ENCODE data around the gene PDE8A.
"Not testable (repeated sequence)": the region's sequence is repeated elsewhere in the genome, so short reads cannot be mapped to it uniquely, and the experiment has no call there.

The PDE8A gene

DNA sequence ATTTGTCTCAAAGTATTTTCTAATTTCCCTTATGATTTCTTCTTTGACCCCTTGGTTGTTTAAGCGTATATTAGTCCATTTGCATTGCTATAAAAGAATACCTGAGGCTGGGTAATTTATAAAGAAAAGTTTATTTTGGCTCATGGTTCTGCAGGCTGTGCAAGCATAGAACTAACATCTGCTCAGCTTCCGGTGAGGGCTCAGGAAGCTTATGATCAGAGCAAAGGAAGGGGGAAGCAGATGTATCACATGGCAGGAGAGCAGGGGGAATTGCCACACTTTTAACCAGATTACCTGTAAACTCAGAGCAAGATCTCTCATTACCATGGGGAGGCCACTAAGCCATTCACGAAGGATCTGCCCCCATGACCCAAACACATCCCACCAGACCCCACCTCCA lies 148.2 kb downstream of the PDE8A start:
- no peak for DNase-seq

DNA sequence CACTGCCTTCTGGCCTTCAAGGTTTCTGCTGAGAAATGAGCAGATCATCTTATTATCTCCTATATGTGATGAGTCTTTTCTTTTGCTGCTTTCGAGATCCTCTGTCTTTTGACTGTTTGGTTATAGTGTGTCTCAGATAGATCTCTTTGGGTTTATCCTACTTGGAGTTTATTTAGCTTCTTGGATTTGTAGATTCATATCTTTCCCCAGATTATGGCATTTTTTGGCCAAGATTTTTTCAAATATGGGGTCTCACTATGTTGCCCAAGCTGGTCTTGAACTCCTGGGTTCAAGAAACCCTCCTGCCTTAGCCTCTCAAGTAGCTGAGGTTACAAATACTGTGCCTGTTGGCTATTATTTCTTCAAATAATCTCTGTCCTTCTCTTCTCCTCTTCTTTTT lies 150.3 kb downstream of the PDE8A start:
- no peak for DNase-seq

DNA sequence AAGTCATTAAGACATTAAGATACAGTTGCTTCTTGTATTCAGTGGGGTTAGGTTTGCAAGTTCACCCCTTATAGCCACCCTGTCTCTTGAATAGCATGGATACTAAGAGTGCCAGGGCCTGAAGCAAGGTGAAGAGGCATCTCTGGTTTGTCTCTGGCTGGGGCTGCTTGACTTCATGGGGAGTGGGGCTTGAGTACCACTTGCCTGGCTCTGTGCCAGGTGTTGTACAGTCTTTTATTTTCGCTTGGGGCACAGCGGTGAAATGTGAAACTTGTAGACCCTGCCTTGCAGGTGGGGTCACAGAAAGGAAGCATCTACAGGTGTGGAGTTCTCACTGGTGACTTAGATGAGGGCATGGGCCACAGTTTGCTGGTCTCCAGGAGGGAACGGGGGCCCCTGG lies 152.1 kb downstream of the PDE8A start:
- DNase-seq: no peak

DNA sequence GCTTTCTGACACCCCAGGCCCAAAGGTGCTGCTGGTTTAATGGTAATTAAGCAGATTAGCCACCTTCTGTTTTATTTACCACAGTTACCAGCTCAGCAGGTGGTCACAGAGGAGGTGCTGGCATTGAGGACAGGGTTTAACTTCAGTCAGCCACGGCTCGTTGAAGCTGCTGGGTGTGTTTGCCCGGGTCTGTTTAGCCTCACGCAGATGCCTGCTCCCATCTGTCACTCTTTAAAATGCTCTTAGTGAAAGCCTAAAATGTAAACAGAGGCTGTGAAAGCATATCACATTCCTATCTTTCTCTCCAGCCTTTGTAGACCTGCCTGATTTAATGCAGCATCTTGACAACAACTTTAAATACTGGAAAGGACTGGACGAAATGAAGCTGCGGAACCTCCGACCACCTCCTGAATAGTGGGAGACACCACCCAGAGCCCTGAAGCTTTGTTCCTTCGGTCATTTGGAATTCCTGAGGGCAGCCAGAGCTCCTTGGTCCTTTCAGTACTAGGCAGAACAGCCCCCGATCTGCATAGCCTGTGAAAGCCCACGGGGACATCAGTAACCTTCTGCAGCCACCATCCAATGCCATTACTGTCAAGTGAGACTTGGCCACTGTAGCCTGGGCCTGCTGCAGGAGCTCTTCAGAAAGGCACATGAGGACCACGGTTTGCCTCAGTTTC lies 156.0 kb downstream of the PDE8A start:
- DNase-seq: no peak

DNA sequence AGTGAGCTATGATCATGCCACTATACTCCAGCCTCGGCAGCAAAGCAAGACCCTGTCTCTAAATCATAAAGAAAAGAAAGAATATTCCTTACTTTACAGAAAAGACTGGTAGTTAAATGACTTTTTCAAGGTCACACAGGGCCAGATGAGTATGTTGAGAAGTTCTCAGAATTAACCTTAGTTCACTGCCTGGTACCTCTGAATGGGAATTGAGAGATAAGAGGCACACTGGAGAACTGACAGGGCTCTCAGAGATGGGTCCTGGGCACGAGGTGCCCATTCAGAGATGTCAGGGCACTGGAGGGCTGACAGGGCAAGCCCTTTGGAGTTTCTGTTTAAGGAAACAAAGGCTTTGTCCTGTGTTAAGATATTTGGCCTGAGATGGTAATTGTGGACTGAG lies 157.7 kb downstream of the PDE8A start:
- DNase-seq: no peak

DNA sequence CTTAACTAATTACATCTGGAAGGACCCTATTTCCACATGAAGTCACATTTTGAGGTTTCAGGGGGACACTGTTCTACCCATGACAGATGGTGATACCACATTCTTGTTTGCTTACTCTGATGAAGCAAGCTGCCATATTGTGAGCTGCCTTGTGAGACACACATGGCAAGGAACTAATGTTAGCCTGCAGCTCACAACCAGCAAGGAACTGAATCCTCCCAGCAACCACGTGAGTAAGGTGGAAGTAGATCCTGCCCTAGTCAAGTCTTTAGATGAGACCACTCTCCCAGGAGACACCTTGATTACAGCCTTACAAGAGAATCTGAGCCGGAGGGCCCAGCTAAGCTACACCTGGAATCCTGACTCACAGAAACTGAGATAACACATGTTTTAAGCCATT lies 160.1 kb downstream of the PDE8A start:
- no peak for DNase-seq

DNA sequence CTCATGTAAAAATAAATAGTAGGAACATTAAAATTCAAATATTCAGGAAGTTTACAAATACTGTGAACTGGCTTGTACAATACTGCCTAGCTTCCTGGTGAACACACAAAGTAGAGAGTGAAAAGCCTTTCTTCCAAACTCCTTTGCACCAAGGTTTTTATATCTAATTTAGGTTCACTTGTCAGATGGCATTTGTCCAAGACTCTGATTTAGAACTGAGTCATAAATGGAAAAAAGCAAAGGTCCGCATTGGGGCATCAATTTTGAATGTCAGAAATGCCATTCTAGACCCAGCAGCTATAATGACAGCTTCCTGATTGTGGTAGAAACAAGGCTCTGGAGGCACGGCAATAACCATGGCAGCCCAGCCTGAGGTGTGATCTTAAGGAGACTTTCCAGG lies 160.7 kb downstream of the PDE8A start:
- no peak for DNase-seq

DNA sequence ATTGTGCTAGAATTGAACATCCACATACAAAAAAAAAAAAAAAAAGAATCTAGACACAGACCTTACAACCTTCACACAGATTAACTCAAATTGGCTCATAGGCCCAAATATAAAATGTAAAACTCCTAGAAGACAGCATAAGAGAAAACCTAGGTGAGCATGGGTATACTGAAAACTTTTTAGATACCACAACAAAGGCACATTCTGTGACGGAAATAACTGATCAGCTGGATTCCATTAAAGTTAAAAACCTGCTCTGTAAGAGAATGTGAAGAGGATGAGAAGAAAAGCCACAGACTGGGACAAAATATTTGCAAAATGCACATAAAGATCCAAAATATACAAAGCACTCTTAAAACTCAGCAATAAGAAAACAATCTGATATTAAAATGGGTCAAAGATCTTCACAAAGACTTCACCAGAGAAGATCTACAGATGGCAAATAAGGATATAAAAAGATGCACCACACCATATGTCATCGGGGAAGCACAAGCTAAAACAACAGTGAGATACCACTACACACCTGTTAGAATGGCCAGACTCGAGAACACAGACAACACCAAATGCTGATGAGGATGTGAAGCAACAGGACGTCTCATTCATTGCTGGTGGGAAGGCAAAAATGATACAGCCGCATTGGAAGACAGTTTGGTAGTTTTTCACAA lies 167.9 kb downstream of the PDE8A start:
- no peak for DNase-seq

DNA sequence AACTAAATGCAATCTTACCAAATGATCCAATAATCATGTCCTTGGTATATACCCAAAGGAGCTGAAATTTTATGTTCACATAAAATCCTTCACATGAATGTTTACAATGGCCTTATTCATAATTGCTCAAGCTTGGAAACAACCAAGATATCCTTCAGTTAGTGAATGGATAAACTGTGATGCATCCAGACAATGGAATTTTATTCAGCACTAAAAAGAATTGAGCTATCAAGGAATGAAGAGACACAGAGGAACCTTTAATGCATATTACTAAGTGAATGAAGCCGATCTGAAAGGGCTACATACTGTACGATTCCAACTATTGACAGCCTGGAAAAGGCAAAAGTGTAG lies 168.4 kb downstream of the PDE8A start:
- DNase-seq: no peak

- DNase-seq: no peak
Observed at GRCh38 chr15:85151145-85151544, 169.5 kb downstream of the PDE8A start.

DNA sequence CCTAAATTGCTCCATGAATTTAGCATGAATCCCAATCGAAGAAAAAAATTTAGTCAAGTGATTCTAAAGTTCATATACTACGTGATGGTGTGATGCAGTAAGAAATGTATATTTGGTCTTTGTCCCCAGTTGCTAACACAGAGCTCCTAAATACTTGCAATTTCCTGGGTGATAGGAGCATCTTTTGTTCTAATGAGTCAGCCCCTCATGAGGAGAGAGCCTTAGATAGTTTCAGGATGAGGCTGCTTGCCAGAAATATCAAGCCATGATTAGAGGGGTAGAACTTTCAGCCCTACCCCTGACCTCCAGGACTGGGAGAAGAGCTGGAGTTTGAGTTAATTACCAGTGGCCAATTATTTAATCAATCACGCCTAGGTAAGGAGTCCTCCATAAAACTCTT lies 170.2 kb downstream of the PDE8A start:
- DNase-seq: no peak

DNA sequence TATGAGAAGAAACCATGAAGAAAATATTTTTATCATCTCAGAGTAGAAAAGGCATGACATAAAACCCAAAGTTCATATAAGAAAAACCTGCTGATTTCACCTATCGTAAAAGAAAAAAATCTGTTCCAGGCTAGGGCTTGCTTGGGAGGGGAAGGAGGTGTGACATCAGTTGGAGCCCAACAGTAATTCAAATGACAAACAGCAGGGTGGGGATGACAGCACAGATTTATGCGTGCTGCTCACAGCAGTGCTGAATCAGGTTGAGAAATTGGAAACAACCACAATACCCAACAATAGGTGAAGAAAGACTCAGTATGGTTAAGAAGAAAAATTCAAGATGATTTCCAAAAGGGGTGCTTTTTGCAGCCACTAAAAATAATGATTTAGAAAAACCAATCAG lies 172.4 kb downstream of the PDE8A start:
- DNase-seq: no peak

DNA sequence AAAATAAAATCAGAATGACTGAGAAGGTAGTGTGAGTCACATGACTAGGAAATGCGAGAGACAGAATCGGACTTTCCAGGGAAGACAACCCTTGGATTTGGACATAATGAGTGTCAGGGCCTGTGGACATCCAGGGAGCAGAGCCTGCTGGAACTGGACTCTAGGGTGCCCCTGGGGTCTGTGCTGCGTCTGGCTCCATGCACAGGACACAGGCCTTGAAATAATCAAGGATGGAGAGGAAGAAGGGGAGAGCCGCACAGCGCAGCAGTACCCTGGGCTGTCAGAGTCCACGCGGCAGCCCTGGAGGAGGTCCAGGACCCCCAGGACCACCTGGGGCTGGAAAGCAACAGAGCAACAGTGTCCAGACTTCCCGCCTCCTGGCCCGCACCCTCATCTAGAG lies 173.7 kb downstream of the PDE8A start:
- DNase-seq: no peak

DNA sequence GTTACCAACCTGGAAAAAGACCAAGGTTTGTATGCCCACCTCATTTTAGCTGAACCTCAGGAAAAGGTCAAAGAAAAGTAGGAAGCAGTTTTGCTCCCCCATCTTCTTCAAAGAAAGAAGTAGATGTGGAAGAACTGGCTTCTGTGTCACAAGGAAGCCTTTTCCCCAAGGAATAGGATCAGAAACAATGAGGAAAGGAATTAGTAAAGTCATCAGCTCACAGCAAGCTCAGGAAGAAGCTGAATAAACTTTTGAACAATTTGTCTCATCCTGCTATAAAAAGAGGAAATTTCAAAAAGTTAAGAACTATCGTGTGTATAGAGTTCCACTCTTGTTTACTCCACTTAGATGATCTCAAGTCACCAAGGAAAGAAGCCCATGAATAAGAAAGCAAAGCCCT lies 174.2 kb downstream of the PDE8A start:
- no peak for DNase-seq

- no peak for DNase-seq
Observed at GRCh38 chr15:85157344-85157743, 175.7 kb downstream of the PDE8A start.

GRCh38 chr15:85162237-85162636 lies 180.6 kb downstream of the PDE8A start:
- no peak for DNase-seq

GRCh38 chr15:85164841-85165466 lies 183.3 kb downstream of the PDE8A start:
- DNase-seq: no peak

GRCh38 chr15:85167568-85167967 lies 185.9 kb downstream of the PDE8A start:
- DNase-seq: no peak

DNA sequence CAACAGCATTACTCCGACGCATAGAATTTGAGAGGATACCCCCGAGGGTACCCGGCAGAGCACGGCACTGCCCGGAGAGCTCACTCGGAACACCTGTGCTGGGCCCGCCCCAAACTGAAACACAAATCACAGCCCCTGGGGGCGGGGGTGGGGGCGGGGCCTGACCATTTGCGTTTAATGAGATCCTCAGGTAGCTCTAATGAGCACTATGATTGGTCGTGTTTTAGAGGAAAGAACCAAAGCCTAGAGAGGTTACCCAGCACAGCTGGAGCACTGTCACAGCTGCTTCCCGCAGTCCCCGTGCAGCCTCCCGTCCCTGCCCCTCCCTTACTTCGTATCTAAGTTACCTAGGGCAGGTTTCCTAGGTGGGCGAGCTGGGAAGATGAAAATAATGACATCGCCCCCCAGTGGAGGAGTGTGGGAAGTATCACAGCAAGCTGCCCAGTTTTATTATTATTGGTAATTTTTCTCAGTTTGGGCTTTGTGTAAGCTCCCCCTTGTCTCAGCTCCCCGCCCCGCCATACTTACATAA lies 187.1 kb downstream of the PDE8A start:
- peak; percentile 44 for DNase-seq

GRCh38 chr15:85171736-85172135 lies 190.1 kb downstream of the PDE8A start:
- no peak for DNase-seq

GRCh38 chr15:85172846-85173490 lies 191.3 kb downstream of the PDE8A start:
- no peak for DNase-seq

- DNase-seq: not testable (repeated sequence)
Observed at GRCh38 chr15:85173630-85174029, 192.0 kb downstream of the PDE8A start.

- no peak for DNase-seq
Observed at GRCh38 chr15:85174521-85174920, 192.9 kb downstream of the PDE8A start.

Data from right kidney (tissue), 1 donor.